GM19455 (cell line): ENCODE results near the gene ITGA7.
A peak's percentile ranks its signal among the peaks of the same experiment; 100 is the strongest.

Experiments used
- ATAC-seq: cut with Tn5 transposase; IDR thresholded peaks from one replicate; pipeline ENCODE4 v1.9.1; 2021; ENCODE audit not compliant: unreplicated experiment

The ITGA7 gene, protein sequence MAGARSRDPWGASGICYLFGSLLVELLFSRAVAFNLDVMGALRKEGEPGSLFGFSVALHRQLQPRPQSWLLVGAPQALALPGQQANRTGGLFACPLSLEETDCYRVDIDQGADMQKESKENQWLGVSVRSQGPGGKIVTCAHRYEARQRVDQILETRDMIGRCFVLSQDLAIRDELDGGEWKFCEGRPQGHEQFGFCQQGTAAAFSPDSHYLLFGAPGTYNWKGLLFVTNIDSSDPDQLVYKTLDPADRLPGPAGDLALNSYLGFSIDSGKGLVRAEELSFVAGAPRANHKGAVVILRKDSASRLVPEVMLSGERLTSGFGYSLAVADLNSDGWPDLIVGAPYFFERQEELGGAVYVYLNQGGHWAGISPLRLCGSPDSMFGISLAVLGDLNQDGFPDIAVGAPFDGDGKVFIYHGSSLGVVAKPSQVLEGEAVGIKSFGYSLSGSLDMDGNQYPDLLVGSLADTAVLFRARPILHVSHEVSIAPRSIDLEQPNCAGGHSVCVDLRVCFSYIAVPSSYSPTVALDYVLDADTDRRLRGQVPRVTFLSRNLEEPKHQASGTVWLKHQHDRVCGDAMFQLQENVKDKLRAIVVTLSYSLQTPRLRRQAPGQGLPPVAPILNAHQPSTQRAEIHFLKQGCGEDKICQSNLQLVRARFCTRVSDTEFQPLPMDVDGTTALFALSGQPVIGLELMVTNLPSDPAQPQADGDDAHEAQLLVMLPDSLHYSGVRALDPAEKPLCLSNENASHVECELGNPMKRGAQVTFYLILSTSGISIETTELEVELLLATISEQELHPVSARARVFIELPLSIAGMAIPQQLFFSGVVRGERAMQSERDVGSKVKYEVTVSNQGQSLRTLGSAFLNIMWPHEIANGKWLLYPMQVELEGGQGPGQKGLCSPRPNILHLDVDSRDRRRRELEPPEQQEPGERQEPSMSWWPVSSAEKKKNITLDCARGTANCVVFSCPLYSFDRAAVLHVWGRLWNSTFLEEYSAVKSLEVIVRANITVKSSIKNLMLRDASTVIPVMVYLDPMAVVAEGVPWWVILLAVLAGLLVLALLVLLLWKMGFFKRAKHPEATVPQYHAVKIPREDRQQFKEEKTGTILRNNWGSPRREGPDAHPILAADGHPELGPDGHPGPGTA

DNA sequence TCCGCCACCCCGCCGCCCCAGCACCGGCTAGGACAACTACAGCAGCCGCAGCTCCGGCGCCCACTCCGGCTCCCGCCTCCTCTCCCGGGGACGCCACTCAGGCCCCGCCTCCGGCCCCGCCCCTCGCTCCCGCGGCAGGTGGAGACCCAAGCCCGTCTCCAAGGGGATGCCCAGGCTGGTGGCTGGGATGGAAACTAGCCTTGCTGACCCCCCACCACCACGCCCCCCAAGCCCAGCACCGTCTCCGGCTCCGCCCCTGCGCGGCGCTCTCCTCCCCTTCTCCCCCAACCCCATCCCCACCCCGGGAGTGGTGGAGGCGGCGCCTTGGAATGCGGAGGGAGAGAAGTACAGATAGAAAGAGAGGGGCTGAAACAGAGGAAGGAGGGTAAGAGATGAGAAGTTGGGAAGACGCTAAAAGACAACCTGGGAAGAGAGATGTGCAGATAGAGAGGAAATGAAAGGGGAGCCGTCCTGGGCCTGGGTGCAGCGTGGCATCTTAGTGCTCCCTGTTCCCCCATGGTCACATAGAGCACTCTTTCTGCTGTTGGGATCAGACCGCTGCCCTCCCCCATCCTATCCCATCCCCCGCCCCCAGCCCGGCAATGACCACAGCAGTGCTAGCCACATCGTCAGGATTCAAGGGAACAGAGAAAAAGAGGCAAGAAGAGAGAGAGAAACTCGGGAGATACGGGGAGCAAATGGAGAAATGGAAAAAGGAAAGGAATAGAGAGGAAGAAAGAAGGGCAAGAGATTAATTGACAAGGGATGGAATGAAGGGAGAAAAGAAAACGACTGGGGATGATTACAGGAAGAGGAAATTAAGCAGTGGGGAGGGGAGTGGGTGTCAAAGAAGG lies at the start of gene ITGA7:
TSS of gene ITGA7 (minus strand) at position 64 of the 854 bp plus-strand sequence. CDS start 222 bp downstream, outside the sequence.
- ATAC-seq: peak; percentile 67

DNA sequence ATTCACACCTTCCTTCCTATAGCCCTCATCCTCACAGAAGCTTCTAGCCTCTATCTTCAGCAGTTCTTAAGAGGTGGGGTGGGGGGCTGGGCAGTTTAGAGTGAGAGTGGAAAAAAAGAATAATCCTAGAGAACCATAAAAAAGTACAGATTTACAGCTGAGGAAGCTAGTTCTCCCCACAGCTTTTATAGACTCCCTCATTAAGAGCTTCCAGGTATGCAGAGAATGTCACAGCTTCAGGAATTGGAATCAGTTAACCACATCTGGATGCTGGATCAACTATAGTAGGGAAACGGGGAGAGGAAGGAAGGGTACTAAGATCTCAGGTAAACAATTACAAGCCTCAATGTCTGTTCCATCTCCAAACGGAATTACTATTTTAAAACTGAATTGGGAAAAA lies 47.5 kb upstream of the ITGA7 start:
- ATAC-seq: no peak

DNA sequence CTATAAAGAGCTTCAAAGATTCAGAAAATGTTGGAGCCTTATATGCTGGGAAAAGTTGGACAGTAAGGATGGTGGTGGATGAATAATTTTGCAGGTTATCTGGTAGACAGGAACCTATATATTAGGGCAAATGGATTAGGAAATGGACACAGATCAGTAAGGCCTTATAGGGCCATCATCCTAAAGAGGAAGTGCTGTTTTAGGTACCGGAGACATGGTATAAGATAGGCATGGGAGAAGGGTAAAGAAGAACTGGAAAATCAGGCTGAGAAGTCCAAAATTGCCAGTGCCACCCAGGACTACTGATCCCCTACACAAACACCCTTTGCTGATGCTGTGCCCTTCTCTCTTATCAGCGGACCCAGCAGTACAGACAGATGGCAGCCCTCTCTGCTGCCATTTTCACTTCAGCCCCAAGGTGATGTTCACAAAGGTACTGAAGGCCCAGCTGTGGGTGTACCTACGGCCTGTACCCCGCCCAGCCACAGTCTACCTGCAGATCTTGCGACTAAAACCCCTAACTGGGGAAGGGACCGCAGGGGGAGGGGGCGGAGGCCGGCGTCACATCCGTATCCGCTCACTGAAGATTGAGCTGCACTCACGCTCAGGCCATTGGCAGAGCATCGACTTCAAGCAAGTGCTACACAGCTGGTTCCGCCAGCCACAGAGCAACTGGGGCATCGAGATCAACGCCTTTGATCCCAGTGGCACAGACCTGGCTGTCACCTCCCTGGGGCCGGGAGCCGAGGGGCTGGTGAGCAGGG lies 40.7 kb upstream of the ITGA7 start:
- no peak for ATAC-seq

DNA sequence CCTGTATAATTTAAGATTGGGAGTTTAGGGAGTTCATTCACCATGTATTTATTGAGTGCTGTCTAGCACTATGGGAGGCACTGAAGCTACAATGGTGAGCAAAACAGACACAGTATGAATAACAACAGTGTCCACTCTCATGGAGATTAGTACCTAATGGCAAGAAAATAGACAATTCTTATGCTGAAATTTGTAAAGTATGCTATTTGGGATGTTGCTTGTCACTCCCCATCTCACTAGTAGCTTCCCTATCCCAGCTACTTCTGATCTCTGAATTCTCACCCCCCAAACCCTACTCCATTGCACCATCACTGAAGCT lies 39.2 kb upstream of the ITGA7 start:
- ATAC-seq: no peak

DNA sequence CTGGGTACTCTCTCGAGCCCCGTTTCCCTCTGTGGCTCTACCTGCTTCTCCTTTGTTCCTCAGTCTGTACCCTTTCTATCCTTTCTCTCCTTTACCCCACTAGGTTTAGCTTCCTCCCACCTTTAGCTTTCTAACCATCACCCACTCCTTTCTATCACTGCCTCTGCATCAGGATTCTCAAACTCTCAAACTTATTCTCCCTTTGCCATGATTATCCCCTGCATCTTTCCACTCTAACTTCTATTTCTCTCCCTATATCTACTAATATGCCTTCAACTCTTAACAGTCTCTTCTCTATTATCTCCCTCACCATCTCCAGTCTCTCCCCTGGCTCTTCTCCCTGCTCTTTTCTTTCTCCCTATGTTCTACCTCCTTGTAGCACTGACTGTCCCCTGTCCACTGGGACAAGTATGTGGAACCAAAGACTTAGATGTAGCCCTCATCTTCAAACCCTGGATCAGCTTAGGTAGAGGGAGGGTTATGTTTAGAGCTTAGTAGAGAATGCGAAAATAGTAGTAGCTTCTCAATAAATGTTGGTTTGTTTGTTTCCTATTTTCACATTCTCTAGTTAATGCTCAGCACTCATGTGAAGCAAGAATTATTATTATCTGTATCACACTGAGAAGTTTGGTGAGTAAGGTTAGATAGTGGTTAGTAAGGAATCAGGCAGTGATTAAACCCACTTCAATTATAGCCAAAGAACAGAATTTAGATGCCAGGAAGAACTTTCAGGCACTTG lies 38.6 kb upstream of the ITGA7 start:
- ATAC-seq: no peak

DNA sequence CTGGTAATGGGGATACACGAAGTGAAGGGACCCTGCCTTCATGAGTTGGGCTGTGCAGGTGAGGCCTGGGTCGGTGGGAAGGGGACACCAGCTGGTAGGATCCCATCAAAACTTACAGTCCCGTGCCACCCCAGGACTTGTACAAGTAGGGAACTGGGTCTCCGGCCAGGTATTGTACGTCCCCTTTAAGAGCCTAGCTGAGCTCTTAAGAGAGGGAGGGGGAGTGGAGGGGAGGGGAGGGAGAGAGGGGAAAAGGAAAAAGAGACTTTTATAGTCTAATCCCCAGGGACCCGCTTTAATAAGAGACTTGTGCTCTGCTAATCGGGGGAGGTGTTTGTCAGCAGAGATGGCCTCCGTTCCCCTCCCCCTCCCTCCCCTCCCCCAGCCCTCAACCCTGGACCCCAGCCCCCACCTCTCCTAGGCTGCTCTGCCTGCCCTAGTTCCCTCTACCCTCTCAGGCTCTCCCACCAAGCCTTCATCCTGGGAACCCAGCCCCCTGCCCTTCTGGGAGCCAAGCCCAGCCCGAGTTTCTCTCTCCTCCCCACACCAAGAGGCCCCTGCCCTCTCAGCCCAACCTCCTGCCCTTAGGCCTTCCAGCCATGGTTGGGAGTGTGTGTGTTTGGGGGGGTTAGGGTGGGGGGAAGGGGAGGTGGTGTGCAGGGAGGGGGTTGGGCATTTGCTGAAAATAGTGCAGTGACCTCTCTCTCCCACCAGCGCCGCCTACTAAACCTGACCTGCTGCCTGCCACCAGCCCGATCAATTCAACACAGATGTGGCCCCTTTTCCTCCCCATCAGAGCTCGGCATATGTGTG lies 37.9 kb upstream of the ITGA7 start:
- ATAC-seq: no peak

DNA sequence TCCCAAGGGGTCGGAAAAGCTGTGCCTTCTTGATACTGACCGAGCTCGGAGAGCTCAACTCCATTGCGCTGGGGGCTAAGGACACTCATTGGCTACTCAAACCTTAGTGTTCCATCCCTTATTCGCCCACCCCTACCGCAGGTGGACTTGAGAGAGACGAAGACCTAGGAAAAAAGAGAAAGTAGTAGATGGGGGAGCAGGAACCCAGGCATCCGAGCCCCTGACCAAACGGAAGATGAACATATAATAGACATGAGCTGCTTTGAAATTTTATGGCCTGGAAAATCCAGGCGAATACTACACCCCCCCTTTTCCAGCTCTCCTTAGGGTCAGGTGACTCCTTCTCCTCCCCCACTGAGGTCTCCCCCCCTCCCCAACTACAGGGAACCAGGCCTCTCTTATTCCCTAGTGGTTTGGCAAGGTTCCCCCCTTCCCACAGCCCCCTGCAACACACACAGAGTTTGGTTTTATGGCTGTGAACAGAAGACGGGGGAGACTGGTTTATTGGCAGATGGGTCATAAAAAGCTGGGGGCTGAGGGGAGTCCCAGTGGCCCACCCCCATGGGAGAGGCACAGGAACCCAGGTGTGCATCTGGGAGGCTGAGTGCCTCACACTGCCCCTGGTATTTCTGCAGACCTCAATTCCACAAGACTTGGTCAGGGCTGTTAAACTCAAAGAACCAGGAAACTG lies 36.8 kb upstream of the ITGA7 start:
- no peak for ATAC-seq

DNA sequence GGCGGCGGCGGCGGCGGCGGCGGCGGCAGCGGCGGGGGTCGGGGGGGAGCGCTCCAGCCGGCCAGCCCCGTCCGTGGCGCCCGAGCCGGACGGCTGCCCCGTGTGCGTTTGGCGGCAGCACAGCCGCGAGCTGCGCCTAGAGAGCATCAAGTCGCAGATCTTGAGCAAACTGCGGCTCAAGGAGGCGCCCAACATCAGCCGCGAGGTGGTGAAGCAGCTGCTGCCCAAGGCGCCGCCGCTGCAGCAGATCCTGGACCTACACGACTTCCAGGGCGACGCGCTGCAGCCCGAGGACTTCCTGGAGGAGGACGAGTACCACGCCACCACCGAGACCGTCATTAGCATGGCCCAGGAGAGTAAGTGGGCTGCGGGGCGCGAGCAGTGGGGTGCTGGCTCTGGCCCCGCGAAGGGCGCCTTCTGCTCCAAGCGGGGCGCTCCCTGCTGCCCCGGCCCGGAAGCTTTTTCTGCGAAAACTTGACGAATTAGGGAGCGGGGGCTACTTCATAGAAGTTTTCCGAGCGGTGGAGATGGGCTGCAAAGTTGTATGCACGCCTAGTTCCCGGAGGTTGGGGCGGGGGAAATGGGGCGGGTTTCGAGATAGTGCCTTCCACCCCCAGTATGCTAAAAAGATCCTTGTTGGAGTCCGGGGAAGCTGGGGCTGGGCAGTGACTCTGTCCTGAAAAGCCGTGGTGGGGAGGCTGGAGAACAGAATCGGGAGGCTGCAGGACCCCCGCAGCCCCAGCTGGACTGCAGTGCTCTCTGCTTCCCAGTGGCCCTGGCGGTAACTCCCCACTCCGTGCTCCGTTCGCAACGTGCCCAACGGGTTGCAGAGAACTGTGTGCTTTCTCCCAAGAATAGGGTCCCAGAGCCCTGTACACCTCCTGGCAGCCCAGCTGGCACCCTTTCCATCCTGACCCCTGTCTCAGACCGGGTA lies 36.0 kb upstream of the ITGA7 start:
- peak; percentile 65 for ATAC-seq

DNA sequence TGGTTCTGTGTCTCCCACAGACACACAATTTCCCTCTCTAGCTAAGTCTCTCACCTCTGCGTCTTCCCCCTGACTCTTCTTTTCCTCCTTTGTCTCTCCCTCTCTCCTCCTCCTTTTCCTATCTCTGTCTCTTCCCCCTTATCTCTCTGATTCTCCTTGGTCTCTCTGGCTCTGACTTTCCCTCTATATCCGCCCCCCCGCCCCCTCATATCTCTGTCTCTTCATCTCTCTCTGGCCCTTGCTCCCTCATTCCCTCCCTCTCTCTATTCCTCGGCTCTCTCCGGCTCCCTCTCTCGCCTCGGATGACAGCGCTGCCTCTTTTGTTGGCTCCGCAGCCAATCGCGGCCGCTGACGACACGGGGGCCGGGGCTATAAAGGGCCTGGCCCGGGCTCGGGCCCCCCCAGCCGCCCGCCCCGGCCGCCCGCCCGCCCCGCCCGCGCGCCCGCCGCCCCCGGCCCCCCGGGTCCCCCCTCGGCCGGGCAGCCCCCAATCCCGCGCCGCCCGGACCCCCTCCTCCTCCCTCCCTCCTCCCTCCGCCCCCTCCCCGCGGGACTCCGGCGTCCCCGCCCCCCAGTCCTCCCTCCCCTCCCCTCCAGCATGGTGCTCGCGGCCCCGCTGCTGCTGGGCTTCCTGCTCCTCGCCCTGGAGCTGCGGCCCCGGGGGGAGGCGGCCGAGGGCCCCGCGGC lies 35.2 kb upstream of the ITGA7 start, which contains the start of gene GDF11:
TSS of gene GDF11 (plus strand) at position 404 of the 687 bp plus-strand sequence. CDS start at position 599, 195 bp downstream.
- ATAC-seq: peak; percentile 28

DNA sequence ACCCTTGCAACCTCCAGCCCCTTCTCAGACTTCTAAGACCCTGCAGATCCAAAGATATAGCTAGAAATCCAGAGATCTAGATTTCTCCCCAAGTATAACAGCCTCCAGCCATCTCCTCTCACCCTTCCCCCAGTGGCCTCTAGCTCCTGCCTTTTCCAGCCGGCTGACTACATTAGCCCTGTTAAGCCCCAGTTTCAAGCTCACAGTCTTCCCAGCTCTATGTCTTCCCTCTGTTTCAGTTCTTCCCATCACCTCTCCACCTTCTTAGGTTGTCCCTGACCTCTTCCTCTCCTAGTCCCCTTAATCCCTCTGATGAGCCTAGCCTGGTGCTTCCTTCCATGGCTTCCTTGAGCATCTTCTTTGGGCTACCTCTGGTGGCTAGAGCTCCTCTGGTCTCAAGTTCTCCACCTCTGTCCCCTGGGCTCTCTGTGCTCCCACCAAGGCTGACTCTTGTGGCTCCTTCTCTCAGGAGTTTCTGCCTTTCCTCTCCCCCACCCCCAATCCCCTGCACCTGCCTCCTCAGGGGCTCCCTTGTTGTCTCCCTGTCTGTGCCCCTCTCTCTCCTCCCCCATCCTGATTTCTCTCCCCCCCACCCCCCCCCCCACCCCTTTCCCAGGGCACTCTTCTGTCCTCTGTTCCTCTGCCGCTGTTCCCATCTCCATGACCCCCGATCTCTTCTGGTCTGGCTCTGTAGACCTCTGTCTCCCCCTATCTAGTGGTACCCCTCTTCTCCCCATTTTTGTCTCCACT lies 34.4 kb upstream of the ITGA7 start:
- no peak for ATAC-seq

DNA sequence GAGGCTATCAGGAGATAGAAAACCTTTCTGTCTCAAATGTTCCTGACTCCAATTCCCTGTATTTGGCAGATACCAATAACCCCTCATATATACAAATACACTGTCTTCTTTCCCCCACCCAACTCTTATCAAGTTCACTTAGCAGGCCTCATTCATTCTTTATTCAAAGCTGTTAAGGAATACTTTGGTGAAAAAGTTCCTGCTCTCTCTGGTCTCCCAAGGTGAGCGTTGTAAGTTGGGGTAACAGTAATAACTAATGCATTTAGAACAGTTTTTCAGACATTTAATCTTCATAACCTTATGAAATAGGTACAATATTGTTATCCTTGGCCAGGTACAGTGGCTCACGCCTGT lies 31.3 kb upstream of the ITGA7 start:
- no peak for ATAC-seq

DNA sequence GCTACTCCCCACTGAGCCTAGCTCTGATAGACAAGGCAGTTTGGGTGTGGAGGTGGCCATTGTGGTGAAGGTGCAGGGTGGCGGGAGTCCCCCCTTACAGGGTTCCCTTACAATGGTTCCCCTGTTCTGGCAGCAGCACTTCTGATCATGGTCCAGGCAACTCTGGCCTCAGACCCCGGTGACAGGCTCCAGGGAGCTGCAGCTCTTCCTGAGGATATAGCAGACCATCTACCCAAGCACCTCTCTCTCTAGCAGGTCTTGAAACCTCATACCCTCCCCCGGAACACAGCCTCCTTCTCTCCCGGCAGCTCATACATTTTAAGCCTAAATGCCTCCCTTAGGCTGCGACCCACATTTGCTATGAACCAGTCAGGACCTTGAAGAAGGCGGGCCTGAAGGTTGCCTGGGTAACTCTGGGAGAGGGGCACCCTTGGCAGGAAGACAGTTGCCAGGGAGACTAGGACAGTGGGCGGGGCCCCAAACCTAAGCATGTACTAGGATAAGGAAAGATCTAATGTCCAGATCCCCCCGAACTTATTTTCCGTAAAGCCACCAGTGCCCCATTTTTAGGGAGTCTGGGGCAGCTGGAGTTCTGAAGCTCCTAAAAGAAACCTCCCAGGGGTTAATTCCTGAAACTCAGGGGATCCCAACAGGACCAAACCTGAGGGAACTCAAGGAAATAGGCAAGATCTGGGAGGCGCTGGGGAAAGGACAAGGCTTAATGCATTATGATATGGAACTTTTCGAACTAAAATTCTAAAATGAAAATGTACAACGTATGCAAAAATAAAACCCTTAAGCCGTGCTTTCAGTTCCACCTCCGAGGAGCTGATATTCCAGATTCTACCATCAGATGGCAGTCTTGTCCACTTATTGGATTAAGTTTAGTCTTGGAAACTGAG lies 30.7 kb upstream of the ITGA7 start:
- ATAC-seq: peak; percentile 86

DNA sequence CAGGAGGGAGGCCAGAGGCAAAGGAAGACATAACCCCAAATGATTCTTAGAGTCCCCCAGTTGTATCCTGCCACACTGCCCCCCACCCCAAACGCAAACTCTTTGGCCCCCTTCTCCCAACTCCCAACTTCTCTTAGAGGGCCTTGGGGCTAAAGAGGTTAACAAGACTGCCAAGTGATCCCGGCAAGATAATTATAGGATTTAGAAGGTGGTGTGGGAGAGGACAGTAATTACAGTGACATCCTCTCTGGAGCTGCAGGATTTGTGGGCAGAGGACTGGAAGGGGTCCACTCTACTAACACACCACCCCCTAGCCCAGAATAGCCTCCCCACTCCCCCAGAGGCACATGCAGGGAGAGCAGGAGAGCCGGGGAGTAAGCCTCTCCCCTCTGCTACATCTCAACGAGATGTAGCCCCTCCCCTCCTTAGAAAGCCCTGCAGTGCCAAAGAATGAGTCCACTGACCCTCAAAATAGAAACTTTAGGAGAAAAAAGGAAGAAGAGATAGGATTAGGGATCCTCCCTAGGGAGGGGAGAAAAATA lies 29.9 kb upstream of the ITGA7 start:
- ATAC-seq: no peak
